Heart left ventricle (tissue), 13 donors: ENCODE results near the gene COQ6.

Source experiments
- POLR2A ChIP-seq, 2 donors: fragments of 450-650 bp; IDR thresholded peaks; one replicate each; pipeline ENCODE4 v1.6.1; 2017; ENCODE audit warnings: antibody characterized with exemption in 2 of 2, mild to moderate bottlenecking in 2 of 2, moderate library complexity in 2 of 2
- TF ChIP-seq, protein P1 (sequence below), 12 donors: fragments of 200-600 bp; sonication (generic) in 4 of 12; IDR thresholded peaks; one replicate each; pipeline versions ENCODE4 v1.5.0 to v1.8.0; 2018 to 2022; ENCODE audit warnings: antibody characterized with exemption in 12 of 12, mild to moderate bottlenecking in 5 of 12
- donor health status: ischemic (EF 13 %, LVEDD 7.1; RV severe dilation, severe dysfunction).
- donor health status: DM: no; HTN: yes; CAD: no.
- donor health status: DM: no; HTN: no; CAD: no.
- donor health status: ischemic (EF 25% LVEDD 6.9; RV normal size, moderate dysfunction).
- donor health status: ischemic (EF 25% LVEDD 5.7; RV mildly dilated, moderate dysfunction).
- donor health status: ischemic (EF 35%, LVEDD 5.7; RV mildly dilated, moderate dysfunction).
- donor health status: nonischemic (EF 11% LVEDD 7.7; RV severe dilation, severe dysfunction).
- donor health status: DM: yes; HTN: yes; CAD: no.
- donor health status: PGD.
- donor health status: ischemic (EF 29% LVEDD 5.4; RV normal size, mild dysfunction).
- donor health status: nonischemic (EF 23%, LVEDD 6.1; RV moderate dilation, normal function).

DNA sequence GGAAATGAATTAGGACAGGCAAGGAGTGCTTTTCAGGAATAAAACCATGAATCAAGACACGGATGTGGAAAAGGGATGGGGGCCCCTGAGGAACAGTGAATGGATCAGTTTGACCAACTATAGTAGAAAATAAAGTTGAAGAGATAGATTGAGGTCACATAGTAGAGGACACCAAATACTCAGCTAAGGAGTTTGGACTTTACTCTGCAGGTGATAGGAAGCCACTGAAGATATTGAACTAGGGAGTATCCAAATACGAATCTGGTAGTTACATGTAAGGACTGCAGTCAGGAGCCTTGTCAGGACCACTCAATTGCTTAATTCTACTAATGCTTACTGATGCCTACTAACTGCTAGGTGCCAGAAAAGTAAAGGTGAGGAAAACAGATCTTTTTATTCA, 48.6 kb downstream of the COQ6 start:
- TF ChIP-seq, protein P1, sequence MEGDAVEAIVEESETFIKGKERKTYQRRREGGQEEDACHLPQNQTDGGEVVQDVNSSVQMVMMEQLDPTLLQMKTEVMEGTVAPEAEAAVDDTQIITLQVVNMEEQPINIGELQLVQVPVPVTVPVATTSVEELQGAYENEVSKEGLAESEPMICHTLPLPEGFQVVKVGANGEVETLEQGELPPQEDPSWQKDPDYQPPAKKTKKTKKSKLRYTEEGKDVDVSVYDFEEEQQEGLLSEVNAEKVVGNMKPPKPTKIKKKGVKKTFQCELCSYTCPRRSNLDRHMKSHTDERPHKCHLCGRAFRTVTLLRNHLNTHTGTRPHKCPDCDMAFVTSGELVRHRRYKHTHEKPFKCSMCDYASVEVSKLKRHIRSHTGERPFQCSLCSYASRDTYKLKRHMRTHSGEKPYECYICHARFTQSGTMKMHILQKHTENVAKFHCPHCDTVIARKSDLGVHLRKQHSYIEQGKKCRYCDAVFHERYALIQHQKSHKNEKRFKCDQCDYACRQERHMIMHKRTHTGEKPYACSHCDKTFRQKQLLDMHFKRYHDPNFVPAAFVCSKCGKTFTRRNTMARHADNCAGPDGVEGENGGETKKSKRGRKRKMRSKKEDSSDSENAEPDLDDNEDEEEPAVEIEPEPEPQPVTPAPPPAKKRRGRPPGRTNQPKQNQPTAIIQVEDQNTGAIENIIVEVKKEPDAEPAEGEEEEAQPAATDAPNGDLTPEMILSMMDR (IDR thresholded peaks at IDR 0.05), result no peak
- no peak for TF ChIP-seq POLR2A (IDR thresholded peaks at IDR 0.05)
